GM12891 (cell line): ENCODE measurements around the gene RERE.

Experiments
- POLR2A ChIP-seq: IDR thresholded peaks from 2 replicates; pipeline ENCODE4 v1.6.1; 2011; ENCODE audit warnings: low read depth, low read length, control low read depth
- SPI1 ChIP-seq: IDR thresholded peaks from 2 replicates; pipeline ENCODE4 v1.6.1; 2011; ENCODE audit warnings: low read depth, low read length, control low read depth
- TAF1 ChIP-seq: IDR thresholded peaks from 2 replicates; pipeline ENCODE4 v1.6.1; 2011; ENCODE audit warnings: low read depth, low read length, control low read depth

DNA sequence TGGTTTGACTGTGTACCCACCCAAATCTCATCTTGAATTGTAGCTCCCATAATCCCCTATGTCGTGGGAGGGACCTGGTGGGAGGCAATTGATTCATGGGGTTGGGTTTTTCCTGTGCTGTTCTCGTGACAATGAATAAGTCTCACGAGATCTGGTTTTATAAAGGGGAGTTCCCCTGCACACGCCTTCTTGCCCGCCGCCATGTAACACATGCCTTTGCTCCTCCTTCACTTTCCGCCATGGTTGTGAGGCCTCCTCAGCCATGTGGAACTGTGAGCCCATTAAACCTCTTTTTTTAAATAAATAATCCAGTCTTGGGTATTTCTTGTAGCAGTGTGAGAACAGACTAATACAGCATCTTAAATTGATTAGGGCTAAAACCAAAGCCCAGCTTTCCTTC lies 22.6 kb upstream of the RERE start:
- TF ChIP-seq POLR2A (no peak), SPI1 (no peak), TAF1 (no peak)
